T-helper 17 cell (primary cell): ENCODE data around the gene ADAMTS17. TPM values are rescaled to one million over a fixed set of nuclear protein-coding genes. Genes with fewer than 3 reads are reported as not detected.

Source experiments
- ATAC-seq: fragments of 150-1000 bp; cut with Tn5 transposase; 2 replicates; pipeline ENCODE4 v1.10.0; 2021; ENCODE audit warnings: mild to moderate bottlenecking, moderate library complexity
- DNase-seq, 3 donors: peaks; one replicate each; pipeline versions ENCODE4 v3.0.0 to v3.0.0-alpha.2; 2020 to 2021
- H3K9me3 ChIP-seq: one replicate; pipeline ENCODE4 v1.7.0; 2013; ENCODE audit warnings: low read length, mild to moderate bottlenecking; ENCODE audit not compliant: control insufficient read depth, poor library complexity, severe bottlenecking
- H3K27ac Mint-ChIP-seq: one replicate; pipeline ENCODE4 v1.8.0; 2022; ENCODE audit warnings: mild to moderate bottlenecking, moderate library complexity, mixed read lengths
- H3K27me3 Mint-ChIP-seq: one replicate; pipeline ENCODE4 v1.8.0; 2022; ENCODE audit warnings: mixed read lengths
- H3K36me3 Mint-ChIP-seq: one replicate; pipeline ENCODE4 v1.8.0; 2022; ENCODE audit warnings: low read depth, mixed read lengths
- H3K4me1 Mint-ChIP-seq: one replicate; pipeline ENCODE4 v1.8.0; 2022; ENCODE audit warnings: mild to moderate bottlenecking, mixed read lengths
- H3K4me3 Mint-ChIP-seq: one replicate; pipeline ENCODE4 v1.8.0; 2022; ENCODE audit warnings: mild to moderate bottlenecking, moderate library complexity, mixed read lengths
- total RNA-seq, 4 donors: library from RNA in 2 of 4; stranded (reverse) in 2 of 4; gene quantifications; one replicate each; pipeline ENCODE4 v1.2.3 and lab custom pipeline; 2022 to 2026

ADAMTS17 gene
- total RNA-seq, 2 donors from 2014 or later = 8.1 to 10.6 TPM

GRCh38 chr15:100169615-100170290, 172.0 kb downstream of the ADAMTS17 start:
- Mint-ChIP-seq H3K27ac (no peak overlapping the region), H3K36me3 (peaks cover 2% of the 10 kb centered on the region), H3K4me3 (no peak overlapping the region), H3K4me1 (no peaks in the 10 kb centered on the region), H3K27me3 (no peaks in the 10 kb centered on the region)
- ATAC-seq (no peak), DNase-seq (no peak)
- no peaks in the 10 kb centered on the region for H3K9me3 ChIP-seq

GRCh38 chr15:100168787-100169186, 173.0 kb downstream of the ADAMTS17 start:
- H3K9me3 ChIP-seq = no peaks in the 10 kb centered on the region
- Mint-ChIP-seq H3K36me3 (peaks cover 2% of the 10 kb centered on the region), H3K4me1 (no peaks in the 10 kb centered on the region), H3K4me3 (no peak overlapping the region), H3K27me3 (no peaks in the 10 kb centered on the region), H3K27ac (no peak overlapping the region)
- DNase-seq (no peak), ATAC-seq (no peak)

- no peak overlapping the region for H3K27ac Mint-ChIP-seq
- DNase-seq (no peak), ATAC-seq (no peak)
- no peaks in the 10 kb centered on the region for H3K27me3 Mint-ChIP-seq
- no peaks in the 10 kb centered on the region for H3K4me1 Mint-ChIP-seq
- peaks cover 2% of the 10 kb centered on the region for H3K36me3 Mint-ChIP-seq
- no peak overlapping the region for H3K4me3 Mint-ChIP-seq
- H3K9me3 ChIP-seq = no peaks in the 10 kb centered on the region
Measured at GRCh38 chr15:100167884-100168375, 173.8 kb downstream of the ADAMTS17 start.

GRCh38 chr15:100166313-100166712, 175.5 kb downstream of the ADAMTS17 start:
- Mint-ChIP-seq H3K4me1 (no peaks in the 10 kb centered on the region), H3K27me3 (no peaks in the 10 kb centered on the region), H3K27ac (no peak overlapping the region), H3K36me3 (peaks cover 2% of the 10 kb centered on the region), H3K4me3 (no peak overlapping the region)
- DNase-seq = no peak
- no peaks in the 10 kb centered on the region for H3K9me3 ChIP-seq
- ATAC-seq = no peak

GRCh38 chr15:100163961-100164360, 177.8 kb downstream of the ADAMTS17 start:
- ATAC-seq (no peak), DNase-seq (no peak)
- no peak overlapping the region for H3K4me3 Mint-ChIP-seq
- no peak overlapping the region for H3K27ac Mint-ChIP-seq
- H3K36me3 Mint-ChIP-seq = peaks cover 2% of the 10 kb centered on the region
- H3K9me3 ChIP-seq = no peaks in the 10 kb centered on the region
- H3K4me1 Mint-ChIP-seq = no peaks in the 10 kb centered on the region
- no peaks in the 10 kb centered on the region for H3K27me3 Mint-ChIP-seq

GRCh38 chr15:100160953-100161352, 180.8 kb downstream of the ADAMTS17 start:
- no peak overlapping the region for H3K4me3 Mint-ChIP-seq
- H3K27ac Mint-ChIP-seq = no peak overlapping the region
- H3K27me3 Mint-ChIP-seq = no peaks in the 10 kb centered on the region
- no peaks in the 10 kb centered on the region for H3K4me1 Mint-ChIP-seq
- H3K9me3 ChIP-seq = no peaks in the 10 kb centered on the region
- no peaks in the 10 kb centered on the region for H3K36me3 Mint-ChIP-seq
- DNase-seq (no peak), ATAC-seq (no peak)

- DNase-seq (no peak), ATAC-seq (no peak)
- Mint-ChIP-seq H3K27ac (no peak overlapping the region), H3K4me1 (no peaks in the 10 kb centered on the region), H3K4me3 (no peak overlapping the region), H3K36me3 (no peaks in the 10 kb centered on the region), H3K27me3 (no peaks in the 10 kb centered on the region)
- H3K9me3 ChIP-seq = no peaks in the 10 kb centered on the region
Measured at GRCh38 chr15:100159436-100159835, 182.3 kb downstream of the ADAMTS17 start.

GRCh38 chr15:100158356-100158755, 183.4 kb downstream of the ADAMTS17 start:
- no peaks in the 10 kb centered on the region for H3K9me3 ChIP-seq
- Mint-ChIP-seq H3K27me3 (no peaks in the 10 kb centered on the region), H3K27ac (no peak overlapping the region), H3K4me1 (no peaks in the 10 kb centered on the region), H3K4me3 (no peak overlapping the region), H3K36me3 (no peaks in the 10 kb centered on the region)
- ATAC-seq (no peak), DNase-seq (no peak)

- no peaks in the 10 kb centered on the region for H3K9me3 ChIP-seq
- H3K27me3 Mint-ChIP-seq = no peaks in the 10 kb centered on the region
- no peak for ATAC-seq
- H3K4me1 Mint-ChIP-seq = no peaks in the 10 kb centered on the region
- no peak overlapping the region for H3K27ac Mint-ChIP-seq
- H3K36me3 Mint-ChIP-seq = no peaks in the 10 kb centered on the region
- no peak overlapping the region for H3K4me3 Mint-ChIP-seq
- no peak for DNase-seq
Measured at GRCh38 chr15:100156201-100156600, 185.6 kb downstream of the ADAMTS17 start.

GRCh38 chr15:100154338-100154737, 187.4 kb downstream of the ADAMTS17 start:
- DNase-seq (no peak), ATAC-seq (no peak)
- no peaks in the 10 kb centered on the region for H3K9me3 ChIP-seq
- Mint-ChIP-seq H3K27me3 (no peaks in the 10 kb centered on the region), H3K4me3 (no peak overlapping the region), H3K4me1 (no peaks in the 10 kb centered on the region), H3K36me3 (peaks cover 2% of the 10 kb centered on the region), H3K27ac (no peak overlapping the region)

GRCh38 chr15:100152463-100152862, 189.3 kb downstream of the ADAMTS17 start:
- ATAC-seq = no peak
- no peak overlapping the region for H3K27ac Mint-ChIP-seq
- H3K4me3 Mint-ChIP-seq = no peak overlapping the region
- no peaks in the 10 kb centered on the region for H3K9me3 ChIP-seq
- no peaks in the 10 kb centered on the region for H3K4me1 Mint-ChIP-seq
- peaks cover 5% of the 10 kb centered on the region for H3K36me3 Mint-ChIP-seq
- no peaks in the 10 kb centered on the region for H3K27me3 Mint-ChIP-seq
- DNase-seq = no peak

- ATAC-seq (no peak), DNase-seq (no peak)
- Mint-ChIP-seq H3K27me3 (no peaks in the 10 kb centered on the region), H3K4me1 (no peaks in the 10 kb centered on the region), H3K27ac (no peak overlapping the region), H3K36me3 (peaks cover 5% of the 10 kb centered on the region), H3K4me3 (no peak overlapping the region)
- H3K9me3 ChIP-seq = no peaks in the 10 kb centered on the region
Measured at GRCh38 chr15:100150906-100151305, 190.9 kb downstream of the ADAMTS17 start.

- H3K9me3 ChIP-seq = no peaks in the 10 kb centered on the region
- no peak for ATAC-seq
- Mint-ChIP-seq H3K27me3 (no peaks in the 10 kb centered on the region), H3K4me3 (no peak overlapping the region), H3K27ac (no peak overlapping the region), H3K36me3 (peaks cover 5% of the 10 kb centered on the region), H3K4me1 (no peaks in the 10 kb centered on the region)
- no peak for DNase-seq
Measured at GRCh38 chr15:100147828-100148227, 193.9 kb downstream of the ADAMTS17 start.

GRCh38 chr15:100143378-100143777, 198.4 kb downstream of the ADAMTS17 start:
- Mint-ChIP-seq H3K4me1 (peaks cover 6% of the 10 kb centered on the region), H3K27ac (no peak overlapping the region), H3K27me3 (no peaks in the 10 kb centered on the region), H3K4me3 (no peak overlapping the region), H3K36me3 (peaks cover 2% of the 10 kb centered on the region)
- H3K9me3 ChIP-seq = no peaks in the 10 kb centered on the region
- no peak for ATAC-seq
- no peak for DNase-seq
